ENCODE data around the gene WARS2.

The WARS2 gene

GRCh38 chr1:119091618-119092017 lies 48.8 kb downstream of the WARS2 start:
- Mint-ChIP-seq H3K4me3 (no peak overlapping the region), H3K36me3 (ENCODE audit: low read depth) (peaks cover 6% of the 10 kb centered on the region), H3K4me1 (peaks cover 6% of the 10 kb centered on the region), H3K27ac (peak overlapping the region in 2 of 3 experiments; percentile 34 to 47), H3K9me3 (peaks cover 7% of the 10 kb centered on the region), H3K27me3 (ENCODE audit: low read depth) (no peaks in the 10 kb centered on the region)
- TF ChIP-seq CTCF (IDR thresholded peaks at IDR 0.05; ENCODE audit: unreplicated experiment in 3 of 3): no peak

GRCh38 chr1:119090250-119090649 lies 50.2 kb downstream of the WARS2 start:
- peaks cover 6% of the 10 kb centered on the region for H3K36me3 Mint-ChIP-seq (ENCODE audit: low read depth)
- H3K9me3 Mint-ChIP-seq: peaks cover 7% of the 10 kb centered on the region
- H3K27me3 Mint-ChIP-seq (ENCODE audit: low read depth): no peaks in the 10 kb centered on the region
- no peak for TF ChIP-seq CTCF (IDR thresholded peaks at IDR 0.05; ENCODE audit: unreplicated experiment in 3 of 3)
- H3K4me3 Mint-ChIP-seq: no peak overlapping the region
- peaks cover 11% of the 10 kb centered on the region for H3K4me1 Mint-ChIP-seq
- H3K27ac Mint-ChIP-seq: no peak overlapping the region

GRCh38 chr1:119086830-119087229 lies 53.6 kb downstream of the WARS2 start:
- Mint-ChIP-seq H3K27ac (no peak overlapping the region), H3K4me1 (peaks cover 13% of the 10 kb centered on the region), H3K36me3 (ENCODE audit: low read depth) (peaks cover 6% of the 10 kb centered on the region), H3K9me3 (peaks cover 7% of the 10 kb centered on the region), H3K4me3 (no peak overlapping the region), H3K27me3 (ENCODE audit: low read depth) (no peaks in the 10 kb centered on the region)
- no peak for TF ChIP-seq CTCF (IDR thresholded peaks at IDR 0.05; ENCODE audit: unreplicated experiment in 3 of 3)

GRCh38 chr1:119084798-119085197 lies 55.7 kb downstream of the WARS2 start:
- TF ChIP-seq CTCF (IDR thresholded peaks at IDR 0.05; ENCODE audit: unreplicated experiment in 3 of 3): no peak
- no peak overlapping the region for H3K27ac Mint-ChIP-seq
- no peaks in the 10 kb centered on the region for H3K27me3 Mint-ChIP-seq (ENCODE audit: low read depth)
- H3K4me1 Mint-ChIP-seq: peaks cover 8% of the 10 kb centered on the region
- peaks cover 5% of the 10 kb centered on the region for H3K9me3 Mint-ChIP-seq
- no peak overlapping the region for H3K4me3 Mint-ChIP-seq
- peaks cover 5% of the 10 kb centered on the region for H3K36me3 Mint-ChIP-seq (ENCODE audit: low read depth)

GRCh38 chr1:119083980-119084379 lies 56.5 kb downstream of the WARS2 start:
- Mint-ChIP-seq H3K4me3 (no peak overlapping the region), H3K27ac (no peak overlapping the region), H3K4me1 (peaks cover 8% of the 10 kb centered on the region), H3K36me3 (ENCODE audit: low read depth) (no peaks in the 10 kb centered on the region), H3K9me3 (peaks cover 3% of the 10 kb centered on the region), H3K27me3 (ENCODE audit: low read depth) (no peaks in the 10 kb centered on the region)
- no peak for TF ChIP-seq CTCF (IDR thresholded peaks at IDR 0.05; ENCODE audit: unreplicated experiment in 3 of 3)

- no peak for TF ChIP-seq CTCF (IDR thresholded peaks at IDR 0.05; ENCODE audit: unreplicated experiment in 3 of 3)
- Mint-ChIP-seq H3K4me3 (no peak overlapping the region), H3K36me3 (ENCODE audit: low read depth) (no peaks in the 10 kb centered on the region), H3K27me3 (ENCODE audit: low read depth) (no peaks in the 10 kb centered on the region), H3K27ac (no peak overlapping the region), H3K9me3 (peaks cover 5% of the 10 kb centered on the region), H3K4me1 (peaks cover 8% of the 10 kb centered on the region)
Measured at GRCh38 chr1:119083479-119083878, 57.0 kb downstream of the WARS2 start.

All from nephron (organoid).